Measurements from ENCODE around the gene ADGRB3.

The ADGRB3 gene

DNA sequence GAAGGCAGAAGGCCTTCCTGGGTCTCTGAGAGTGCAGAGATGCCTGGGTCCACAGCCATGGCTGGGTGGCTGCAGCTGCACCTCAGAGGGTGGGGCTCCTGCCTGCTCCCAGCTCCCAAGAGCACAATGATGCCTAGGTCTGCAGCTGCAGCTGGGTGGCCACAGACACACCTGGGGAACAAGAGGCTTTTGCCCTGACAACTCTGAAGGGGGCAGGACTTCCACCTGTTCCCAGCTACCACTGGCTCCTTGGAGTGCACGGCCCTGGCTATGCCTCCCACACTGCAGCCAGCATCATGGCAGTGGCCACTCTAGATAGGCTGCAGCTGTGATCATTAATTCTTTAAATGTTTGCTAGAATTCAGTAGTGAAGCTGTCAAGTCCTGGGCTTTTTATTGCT lies 511.3 kb downstream of the ADGRB3 start:
- WGBS = 90% methylated on average over 1 of the region's 1 CpG
- Histone ChIP-seq H3K27ac (ENCODE audit: low read length, poor library complexity, severe bottlenecking) (no peak overlapping the region), H4K91ac (ENCODE audit: low read length) (no peak overlapping the region), H3K27me3 (ENCODE audit: control insufficient read depth in 1 of 2, insufficient read depth in 1 of 2, low read length in 2 of 2) (no peaks in the 10 kb centered on the region), H3K9ac (ENCODE audit: low read length) (no peak overlapping the region), H2BK12ac (ENCODE audit: low read length in 2 of 2) (no peak overlapping the region), H3K79me1 (replicated peaks; ENCODE audit: low read length, poor library complexity, severe bottlenecking) (no peaks in the 10 kb centered on the region), H2BK5ac (ENCODE audit: low read depth, low read length, poor library complexity, severe bottlenecking) (no peak overlapping the region), H2AFZ (ENCODE audit: low read depth, low read length) (no peak overlapping the region), H2BK120ac (ENCODE audit: low read depth, low read length) (no peak overlapping the region), H2AK5ac (ENCODE audit: low read length, severe bottlenecking) (no peak overlapping the region), H3K18ac (ENCODE audit: low read depth in 1 of 2, low read length in 2 of 2) (no peak overlapping the region), H3K4me2 (ENCODE audit: low read length, poor library complexity, severe bottlenecking) (no peak overlapping the region), H3K36me3 (ENCODE audit: control insufficient read depth in 1 of 2, insufficient read depth in 2 of 2, low read depth in 1 of 2, low read length in 2 of 2) (no peaks in the 10 kb centered on the region), H3K23ac (ENCODE audit: low read length in 2 of 2) (no peak overlapping the region), H3K9me3 (ENCODE audit: control insufficient read depth, low read length) (no peaks in the 10 kb centered on the region), H4K8ac (ENCODE audit: low read length) (no peak overlapping the region), H3K14ac (ENCODE audit: low read length in 2 of 2) (no peak overlapping the region), H3K4ac (ENCODE audit: low read depth in 1 of 2, low read length in 2 of 2) (no peak overlapping the region), H3K4me3 (ENCODE audit: insufficient read depth in 1 of 2, low read depth in 1 of 2, low read length in 2 of 2) (no peak overlapping the region), H3K4me1 (ENCODE audit: control insufficient read depth, insufficient read depth, low read depth, low read length) (no peaks in the 10 kb centered on the region), H2BK15ac (ENCODE audit: low read depth, poor library complexity, severe bottlenecking) (no peak overlapping the region)
- DNase-seq = no peak

DNA sequence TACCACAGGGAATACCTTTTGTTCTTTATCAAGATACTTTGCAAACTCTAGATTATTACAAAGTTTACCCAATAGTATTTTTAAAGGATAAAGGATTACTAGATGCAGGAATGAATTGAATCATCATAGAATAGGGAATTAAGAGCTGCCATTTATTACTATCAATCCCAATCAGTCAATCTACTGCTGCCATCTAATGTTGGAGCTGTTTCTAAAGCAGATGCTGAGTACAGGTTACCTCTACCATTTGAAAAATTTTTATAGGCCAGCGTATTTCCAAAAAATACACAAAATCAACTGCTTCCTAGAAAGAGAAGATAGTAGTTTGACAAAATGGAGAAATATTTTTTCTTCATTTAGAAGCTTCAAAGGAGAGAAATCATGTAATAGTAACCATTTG lies 520.4 kb downstream of the ADGRB3 start:
- Histone ChIP-seq H2BK120ac (ENCODE audit: low read depth, low read length) (no peak overlapping the region), H3K27me3 (ENCODE audit: control insufficient read depth in 1 of 2, insufficient read depth in 1 of 2, low read length in 2 of 2) (no peaks in the 10 kb centered on the region), H3K9me3 (ENCODE audit: control insufficient read depth, low read length) (no peaks in the 10 kb centered on the region), H4K8ac (ENCODE audit: low read length) (no peak overlapping the region), H3K4me2 (ENCODE audit: low read length, poor library complexity, severe bottlenecking) (no peak overlapping the region), H2AK5ac (ENCODE audit: low read length, severe bottlenecking) (no peak overlapping the region), H3K14ac (ENCODE audit: low read length in 2 of 2) (no peak overlapping the region), H3K4me3 (ENCODE audit: insufficient read depth in 1 of 2, low read depth in 1 of 2, low read length in 2 of 2) (no peak overlapping the region), H3K79me1 (replicated peaks; ENCODE audit: low read length, poor library complexity, severe bottlenecking) (no peaks in the 10 kb centered on the region), H3K27ac (ENCODE audit: low read length, poor library complexity, severe bottlenecking) (no peak overlapping the region), H3K4ac (ENCODE audit: low read depth in 1 of 2, low read length in 2 of 2) (no peak overlapping the region), H2BK5ac (ENCODE audit: low read depth, low read length, poor library complexity, severe bottlenecking) (no peak overlapping the region), H3K18ac (ENCODE audit: low read depth in 1 of 2, low read length in 2 of 2) (no peak overlapping the region), H2BK15ac (ENCODE audit: low read depth, poor library complexity, severe bottlenecking) (no peak overlapping the region), H4K91ac (ENCODE audit: low read length) (no peak overlapping the region), H3K23ac (ENCODE audit: low read length in 2 of 2) (no peak overlapping the region), H3K4me1 (ENCODE audit: control insufficient read depth, insufficient read depth, low read depth, low read length) (no peaks in the 10 kb centered on the region), H3K36me3 (ENCODE audit: control insufficient read depth in 1 of 2, insufficient read depth in 2 of 2, low read depth in 1 of 2, low read length in 2 of 2) (no peaks in the 10 kb centered on the region), H2AFZ (ENCODE audit: low read depth, low read length) (no peak overlapping the region), H2BK12ac (ENCODE audit: low read length in 2 of 2) (no peak overlapping the region), H3K9ac (ENCODE audit: low read length) (no peak overlapping the region)
- no CpG with 5 or more reads among the region's 1 CpG for WGBS
- DNase-seq = no peak

DNA sequence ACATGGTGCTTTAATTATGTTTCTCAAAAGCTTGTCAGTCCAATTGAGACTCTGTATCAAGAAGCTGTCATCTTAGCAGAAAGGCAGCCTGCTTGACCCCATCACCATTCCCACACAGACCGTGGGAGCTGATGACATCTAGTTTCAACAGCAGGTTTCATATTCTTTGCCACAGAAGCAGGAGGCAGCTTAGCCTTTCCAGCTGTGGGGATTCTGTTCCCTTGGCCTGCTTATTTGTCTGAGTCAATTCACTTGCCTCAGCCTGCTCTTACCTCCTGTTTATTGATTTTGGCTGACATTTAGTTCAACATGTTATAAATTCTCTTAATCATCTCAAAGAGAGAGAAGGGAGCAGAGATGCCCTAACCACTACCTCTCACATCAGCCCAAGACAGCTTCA lies 527.7 kb downstream of the ADGRB3 start:
- Histone ChIP-seq H3K18ac (ENCODE audit: low read depth in 1 of 2, low read length in 2 of 2) (no peak overlapping the region), H2BK120ac (ENCODE audit: low read depth, low read length) (no peak overlapping the region), H3K4me3 (ENCODE audit: insufficient read depth in 1 of 2, low read depth in 1 of 2, low read length in 2 of 2) (no peak overlapping the region), H3K4ac (ENCODE audit: low read depth in 1 of 2, low read length in 2 of 2) (no peak overlapping the region), H3K14ac (ENCODE audit: low read length in 2 of 2) (no peak overlapping the region), H2AFZ (ENCODE audit: low read depth, low read length) (no peak overlapping the region), H3K79me1 (replicated peaks; ENCODE audit: low read length, poor library complexity, severe bottlenecking) (no peaks in the 10 kb centered on the region), H2AK5ac (ENCODE audit: low read length, severe bottlenecking) (no peak overlapping the region), H2BK15ac (ENCODE audit: low read depth, poor library complexity, severe bottlenecking) (no peak overlapping the region), H3K27ac (ENCODE audit: low read length, poor library complexity, severe bottlenecking) (no peak overlapping the region), H3K36me3 (ENCODE audit: control insufficient read depth in 1 of 2, insufficient read depth in 2 of 2, low read depth in 1 of 2, low read length in 2 of 2) (no peaks in the 10 kb centered on the region), H3K27me3 (ENCODE audit: control insufficient read depth in 1 of 2, insufficient read depth in 1 of 2, low read length in 2 of 2) (no peaks in the 10 kb centered on the region), H4K91ac (ENCODE audit: low read length) (no peak overlapping the region), H3K4me2 (ENCODE audit: low read length, poor library complexity, severe bottlenecking) (no peak overlapping the region), H2BK5ac (ENCODE audit: low read depth, low read length, poor library complexity, severe bottlenecking) (no peak overlapping the region), H4K8ac (ENCODE audit: low read length) (no peak overlapping the region), H3K9me3 (ENCODE audit: control insufficient read depth, low read length) (no peaks in the 10 kb centered on the region), H3K9ac (ENCODE audit: low read length) (no peak overlapping the region), H3K23ac (ENCODE audit: low read length in 2 of 2) (no peak overlapping the region), H3K4me1 (ENCODE audit: control insufficient read depth, insufficient read depth, low read depth, low read length) (no peaks in the 10 kb centered on the region), H2BK12ac (ENCODE audit: low read length in 2 of 2) (no peak overlapping the region)
- no peak for DNase-seq
- 21% methylated on average over 1 of the region's 1 CpG for WGBS

DNA sequence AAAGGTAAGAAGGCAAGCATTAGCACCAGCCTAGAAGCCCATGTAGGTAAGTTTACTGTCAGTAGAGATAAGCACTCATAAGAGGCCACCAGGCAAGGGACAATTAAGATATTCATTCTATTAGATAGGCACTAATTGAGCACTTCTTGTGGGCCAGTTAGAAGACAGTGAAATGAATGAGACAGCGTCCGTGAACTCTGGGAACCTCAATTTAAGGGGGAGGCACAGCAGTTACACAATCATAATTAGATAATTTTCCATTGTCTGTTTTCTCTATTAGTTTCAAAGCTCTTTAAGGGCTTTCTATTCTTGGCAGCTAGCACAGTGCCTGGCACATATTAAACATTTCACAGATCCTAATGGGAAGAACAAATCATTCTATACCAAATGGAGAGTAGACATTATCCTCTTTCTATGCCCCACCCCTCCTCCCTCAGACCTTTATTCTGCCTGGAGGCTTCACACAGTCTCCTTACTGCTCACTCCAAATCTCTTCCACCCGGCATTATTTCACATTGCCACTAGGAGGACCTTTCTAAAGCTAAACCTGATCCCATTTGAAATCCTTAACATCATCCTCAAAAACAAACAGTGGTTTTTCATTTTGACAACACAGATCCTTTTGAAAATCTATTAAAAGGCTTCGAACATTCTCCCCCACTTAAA lies 529.6 kb downstream of the ADGRB3 start:
- Histone ChIP-seq H3K4ac (ENCODE audit: low read depth in 1 of 2, low read length in 2 of 2) (no peak overlapping the region), H2BK12ac (ENCODE audit: low read length in 2 of 2) (no peak overlapping the region)

More for the DNA sequence above, 529.6 kb downstream of the ADGRB3 start:
- no peak overlapping the region for H3K27ac ChIP-seq (ENCODE audit: low read length, poor library complexity, severe bottlenecking)
- H3K4me2 ChIP-seq (ENCODE audit: low read length, poor library complexity, severe bottlenecking) = no peak overlapping the region
- H3K4me1 ChIP-seq (ENCODE audit: control insufficient read depth, insufficient read depth, low read depth, low read length) = no peaks in the 10 kb centered on the region
- no peak overlapping the region for H3K9ac ChIP-seq (ENCODE audit: low read length)
- no peak overlapping the region for H4K91ac ChIP-seq (ENCODE audit: low read length)
- no peaks in the 10 kb centered on the region for H3K27me3 ChIP-seq (ENCODE audit: control insufficient read depth in 1 of 2, insufficient read depth in 1 of 2, low read length in 2 of 2)
- no peak overlapping the region for H4K8ac ChIP-seq (ENCODE audit: low read length)
- WGBS = 70% methylated on average over 4 of the region's 4 CpGs
- H2AFZ ChIP-seq (ENCODE audit: low read depth, low read length) = no peak overlapping the region
- DNase-seq = no peak
- no peak overlapping the region for H2BK120ac ChIP-seq (ENCODE audit: low read depth, low read length)
- no peak overlapping the region for H3K18ac ChIP-seq (ENCODE audit: low read depth in 1 of 2, low read length in 2 of 2)
- no peak overlapping the region for H2BK15ac ChIP-seq (ENCODE audit: low read depth, poor library complexity, severe bottlenecking)
- H3K9me3 ChIP-seq (ENCODE audit: control insufficient read depth, low read length) = no peaks in the 10 kb centered on the region
- no peak overlapping the region for H2AK5ac ChIP-seq (ENCODE audit: low read length, severe bottlenecking)
- no peaks in the 10 kb centered on the region for H3K36me3 ChIP-seq (ENCODE audit: control insufficient read depth in 1 of 2, insufficient read depth in 2 of 2, low read depth in 1 of 2, low read length in 2 of 2)
- no peaks in the 10 kb centered on the region for H3K79me1 ChIP-seq (replicated peaks; ENCODE audit: low read length, poor library complexity, severe bottlenecking)
- no peak overlapping the region for H3K4me3 ChIP-seq (ENCODE audit: insufficient read depth in 1 of 2, low read depth in 1 of 2, low read length in 2 of 2)
- no peak overlapping the region for H2BK5ac ChIP-seq (ENCODE audit: low read depth, low read length, poor library complexity, severe bottlenecking)
- no peak overlapping the region for H3K14ac ChIP-seq (ENCODE audit: low read length in 2 of 2)
- no peak overlapping the region for H3K23ac ChIP-seq (ENCODE audit: low read length in 2 of 2)
